VCaP (cell line): ENCODE data around the gene UGT2B7.
"Not testable (repeated sequence)": the region's sequence is repeated elsewhere in the genome, so short reads cannot be mapped to it uniquely, and the experiment has no call there.

ENCODE experiments used
- H3K27ac ChIP-seq: fragments of 450-650 bp; 2 replicates; pipeline ENCODE4 v1.5.1; 2017
- TF ChIP-seq, protein P1 (sequence below): fragments of 450-650 bp; conservative IDR thresholded peaks from 2 replicates; pipeline ENCODE4 v1.5.1; 2017; ENCODE audit warnings: mild to moderate bottlenecking, moderate library complexity

Gene UGT2B7

DNA sequence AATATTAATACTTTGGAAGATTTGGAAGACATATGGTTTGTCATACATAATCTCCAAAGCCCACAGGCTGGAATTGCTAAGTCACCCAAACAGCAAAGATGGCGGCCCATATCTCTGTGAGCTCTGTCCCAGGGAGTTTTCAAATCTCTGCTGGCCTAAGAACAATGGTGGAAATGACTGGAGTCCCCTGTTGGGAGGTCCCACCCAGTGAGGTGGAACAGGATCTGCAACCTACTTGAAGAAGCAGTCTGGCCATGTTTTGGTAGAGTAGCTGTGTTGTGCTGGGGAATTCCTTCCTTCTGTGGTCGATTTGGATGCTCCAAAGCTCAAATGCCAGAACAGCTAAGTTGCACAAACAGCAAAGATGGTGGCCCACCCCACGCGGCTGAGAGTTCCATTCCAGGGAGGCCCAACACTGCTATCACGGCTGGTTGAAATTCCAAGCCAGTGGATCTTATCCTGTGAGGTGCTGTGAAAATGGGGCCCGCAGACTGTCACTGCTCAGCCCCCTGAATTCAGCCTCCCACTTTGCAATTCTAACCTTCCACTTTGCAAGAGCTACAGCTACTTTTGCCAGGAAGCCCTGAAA is 3.2 kb upstream of the UGT2B7 start:
- H3K27ac ChIP-seq, result no peak overlapping the region

DNA sequence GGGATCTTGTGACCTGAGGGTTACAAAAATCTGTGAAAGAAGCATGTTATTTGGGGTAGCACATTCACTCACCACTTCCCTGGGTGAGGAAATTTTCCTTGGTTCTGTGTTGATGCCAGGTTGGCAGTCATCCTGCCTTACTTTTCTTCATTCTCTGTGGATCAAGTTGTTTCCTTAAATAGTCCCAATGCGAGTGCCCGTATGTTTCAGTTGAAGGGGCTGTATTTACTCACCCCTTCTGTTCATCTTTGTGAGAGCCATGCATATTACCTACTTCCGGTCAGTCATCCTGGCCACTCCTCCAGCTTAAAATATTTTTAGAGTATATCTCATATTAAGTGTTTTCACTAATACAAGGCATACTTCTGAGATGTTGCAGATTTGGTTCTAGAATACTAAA is 2.6 kb upstream of the UGT2B7 start:
- H3K27ac ChIP-seq, result no peak overlapping the region
- TF ChIP-seq, protein P1, sequence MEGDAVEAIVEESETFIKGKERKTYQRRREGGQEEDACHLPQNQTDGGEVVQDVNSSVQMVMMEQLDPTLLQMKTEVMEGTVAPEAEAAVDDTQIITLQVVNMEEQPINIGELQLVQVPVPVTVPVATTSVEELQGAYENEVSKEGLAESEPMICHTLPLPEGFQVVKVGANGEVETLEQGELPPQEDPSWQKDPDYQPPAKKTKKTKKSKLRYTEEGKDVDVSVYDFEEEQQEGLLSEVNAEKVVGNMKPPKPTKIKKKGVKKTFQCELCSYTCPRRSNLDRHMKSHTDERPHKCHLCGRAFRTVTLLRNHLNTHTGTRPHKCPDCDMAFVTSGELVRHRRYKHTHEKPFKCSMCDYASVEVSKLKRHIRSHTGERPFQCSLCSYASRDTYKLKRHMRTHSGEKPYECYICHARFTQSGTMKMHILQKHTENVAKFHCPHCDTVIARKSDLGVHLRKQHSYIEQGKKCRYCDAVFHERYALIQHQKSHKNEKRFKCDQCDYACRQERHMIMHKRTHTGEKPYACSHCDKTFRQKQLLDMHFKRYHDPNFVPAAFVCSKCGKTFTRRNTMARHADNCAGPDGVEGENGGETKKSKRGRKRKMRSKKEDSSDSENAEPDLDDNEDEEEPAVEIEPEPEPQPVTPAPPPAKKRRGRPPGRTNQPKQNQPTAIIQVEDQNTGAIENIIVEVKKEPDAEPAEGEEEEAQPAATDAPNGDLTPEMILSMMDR, result no peak

More for the DNA sequence above, 3.2 kb upstream of the UGT2B7 start:
- TF ChIP-seq, protein P1, result no peak

DNA sequence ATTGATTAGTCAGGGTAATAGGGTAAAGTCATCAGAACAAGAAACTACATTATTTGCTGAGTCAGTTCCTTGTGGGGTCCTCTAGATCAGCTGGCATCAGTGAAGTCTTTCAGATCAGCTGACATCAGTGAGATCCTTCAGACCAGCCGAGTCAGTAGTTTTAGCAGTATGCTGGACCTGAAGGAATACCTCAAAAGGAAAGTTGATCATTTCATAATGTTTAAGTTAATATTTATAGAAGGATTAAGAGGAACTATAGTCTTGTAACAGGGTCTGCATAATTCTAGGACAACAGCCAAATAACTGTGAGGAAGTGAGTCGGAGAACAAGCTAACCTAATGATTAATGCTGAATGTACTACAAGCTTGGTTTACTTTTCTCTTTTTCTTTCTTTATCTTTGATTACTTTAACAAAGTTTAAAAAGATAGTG is 958 bp upstream of the UGT2B7 start:
- H3K27ac ChIP-seq, result peak overlapping the region; percentile 27
- TF ChIP-seq, protein P1, result no peak

DNA sequence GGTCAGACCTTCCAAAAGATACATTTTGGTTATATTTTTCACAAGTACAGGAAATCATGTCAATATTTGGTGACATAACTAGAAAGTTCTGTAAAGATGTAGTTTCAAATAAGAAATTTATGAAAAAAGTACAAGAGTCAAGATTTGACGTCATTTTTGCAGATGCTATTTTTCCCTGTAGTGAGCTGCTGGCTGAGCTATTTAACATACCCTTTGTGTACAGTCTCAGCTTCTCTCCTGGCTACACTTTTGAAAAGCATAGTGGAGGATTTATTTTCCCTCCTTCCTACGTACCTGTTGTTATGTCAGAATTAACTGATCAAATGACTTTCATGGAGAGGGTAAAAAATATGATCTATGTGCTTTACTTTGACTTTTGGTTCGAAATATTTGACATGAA is 536 bp downstream of the UGT2B7 start:
- H3K27ac ChIP-seq, result peak overlapping the region; percentile 27
- TF ChIP-seq, protein P1, result no peak

DNA sequence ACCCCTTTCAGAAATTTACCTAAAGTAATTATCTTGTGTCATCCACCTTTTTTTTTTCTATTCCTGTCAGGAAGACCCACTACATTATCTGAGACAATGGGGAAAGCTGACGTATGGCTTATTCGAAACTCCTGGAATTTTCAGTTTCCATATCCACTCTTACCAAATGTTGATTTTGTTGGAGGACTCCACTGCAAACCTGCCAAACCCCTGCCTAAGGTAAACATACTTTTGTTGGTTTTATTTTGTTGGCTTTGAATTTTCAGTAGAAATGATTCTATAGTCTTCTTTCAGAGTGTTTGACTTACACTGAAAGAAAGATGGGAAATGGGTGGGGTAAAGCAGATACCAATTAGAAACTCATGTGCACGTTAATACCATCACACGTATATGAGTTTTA is 2.2 kb downstream of the UGT2B7 start:
- no peak overlapping the region for H3K27ac ChIP-seq
- TF ChIP-seq, protein P1, result no peak

DNA sequence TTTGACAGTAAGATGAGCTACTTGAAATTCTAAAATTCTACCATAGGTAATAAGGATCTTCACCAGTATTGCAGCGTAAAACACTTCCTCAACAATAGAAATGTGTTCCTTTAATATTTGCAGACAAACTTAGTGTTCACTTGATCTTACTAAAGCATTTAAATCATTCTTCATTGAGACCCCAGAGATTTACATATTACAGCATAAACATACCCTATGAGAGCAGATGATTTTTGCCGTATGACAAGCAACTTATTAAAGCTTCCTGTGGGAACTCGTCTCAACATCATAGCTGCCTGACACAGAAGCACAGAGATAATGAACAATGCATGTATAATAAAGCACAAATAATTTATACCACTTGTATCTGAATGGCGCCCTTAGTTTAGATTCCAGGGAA is 3.6 kb downstream of the UGT2B7 start:
- TF ChIP-seq, protein P1, result no peak

DNA sequence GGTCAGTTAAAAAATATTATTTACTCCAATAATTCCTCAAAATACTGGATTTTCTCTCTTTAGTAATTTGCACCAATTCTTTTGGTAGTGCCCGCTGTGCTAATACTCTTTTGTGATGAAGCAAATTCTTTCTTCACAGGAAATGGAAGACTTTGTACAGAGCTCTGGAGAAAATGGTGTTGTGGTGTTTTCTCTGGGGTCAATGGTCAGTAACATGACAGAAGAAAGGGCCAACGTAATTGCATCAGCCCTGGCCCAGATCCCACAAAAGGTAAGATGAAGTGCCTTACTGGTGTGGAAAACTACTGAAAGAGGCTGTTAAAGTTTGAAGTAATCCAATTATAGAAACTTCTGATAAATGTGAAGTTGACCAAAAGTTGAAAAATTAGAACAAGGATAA is 6.4 kb downstream of the UGT2B7 start:
- H3K27ac ChIP-seq, result not testable (repeated sequence)

More for the DNA sequence above, 3.6 kb downstream of the UGT2B7 start:
- H3K27ac ChIP-seq, result no peak overlapping the region

DNA sequence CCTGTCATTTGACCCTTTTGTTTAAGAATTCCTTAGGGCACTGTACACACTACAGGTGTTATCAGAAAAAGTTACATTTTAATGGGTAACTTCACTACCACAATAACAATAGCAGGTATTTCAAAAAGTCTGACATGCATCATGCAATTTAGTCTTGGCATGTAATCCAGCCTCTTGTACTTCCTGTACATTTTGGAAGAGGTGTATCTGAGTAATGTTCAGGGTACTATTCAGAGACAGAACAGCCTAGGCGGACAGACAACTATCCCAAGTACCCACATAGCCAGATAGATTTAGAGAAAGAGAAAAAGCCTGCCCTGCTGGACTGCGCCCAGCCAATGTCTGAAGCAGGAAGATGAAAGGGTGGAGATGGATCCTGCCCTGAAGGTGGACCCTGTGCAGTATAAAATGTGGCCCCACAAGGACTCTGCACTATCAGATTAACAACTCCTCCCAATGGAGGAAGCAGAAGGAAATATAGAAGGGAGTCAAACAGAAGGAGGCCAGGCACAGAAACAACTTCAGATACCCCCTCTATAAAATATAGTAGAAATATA is 8.5 kb downstream of the UGT2B7 start:
- TF ChIP-seq, protein P1, result no peak
- no peak overlapping the region for H3K27ac ChIP-seq

DNA sequence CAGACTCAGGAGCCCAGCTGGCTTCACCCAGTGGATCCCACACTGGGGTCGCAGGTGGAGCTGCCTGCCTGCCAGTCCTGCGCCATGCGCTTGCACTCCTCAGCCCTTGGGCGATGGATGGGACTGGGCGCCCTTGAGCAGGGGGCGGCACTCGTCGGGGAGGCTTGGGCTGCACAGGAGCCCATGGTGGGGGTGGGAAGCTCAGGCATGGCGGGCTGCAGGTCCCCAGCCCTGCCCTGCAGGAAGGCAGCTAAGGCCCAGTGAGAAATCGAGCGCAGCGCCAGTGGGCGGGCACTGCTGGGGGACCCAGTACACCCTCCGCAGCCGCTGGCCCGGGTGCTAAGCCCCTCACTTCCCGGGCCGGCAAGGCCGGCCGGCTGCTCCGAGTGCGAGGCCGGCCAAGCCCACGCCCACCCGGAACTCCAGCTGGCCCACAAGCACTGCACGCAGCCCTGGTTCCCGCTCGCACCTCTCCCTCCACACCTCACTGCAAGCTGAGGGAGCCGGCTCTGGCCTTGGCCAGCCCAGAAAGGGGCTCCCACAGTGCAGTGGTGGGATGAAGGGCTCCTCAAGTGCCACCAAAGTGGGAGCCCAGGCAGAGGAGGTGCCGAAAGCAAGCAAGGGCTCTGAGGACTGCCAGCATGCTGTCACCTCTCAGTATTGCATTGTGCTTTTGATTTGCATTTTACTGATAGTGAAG is 19.0 kb downstream of the UGT2B7 start:
- H3K27ac ChIP-seq, result peak overlapping the region; percentile 76
